CD4-positive, CD25-positive, alpha-beta regulatory T cell (primary cell): ENCODE measurements around the gene RAB13. TPM values are rescaled to one million over a fixed set of nuclear protein-coding genes. Genes with fewer than 3 reads are reported as not detected.

Experiments
- ATAC-seq, 2 donors: fragments of 150-1000 bp; cut with Tn5 transposase; one replicate each; pipeline ENCODE4 v1.10.0; 2021; ENCODE audit warnings: low read depth in 2 of 2, moderate number of reproducible peaks in 2 of 2, moderate library complexity in 1 of 2
- DNase-seq, 3 donors: peaks; one replicate each; pipeline versions ENCODE4 v3.0.0 to v3.0.0-alpha.2; 2012 to 2022; ENCODE audit warnings: mixed read lengths in 1 of 3
- H3K27ac ChIP-seq: one replicate; pipeline ENCODE4 v1.7.0; 2013; ENCODE audit warnings: mild to moderate bottlenecking, low read length; ENCODE audit not compliant: insufficient read depth, poor library complexity, severe bottlenecking
- H3K27me3 ChIP-seq: one replicate; pipeline ENCODE4 v1.7.0; 2013; ENCODE audit warnings: low read length; ENCODE audit not compliant: control insufficient read depth, insufficient read depth
- H3K36me3 ChIP-seq: one replicate; pipeline ENCODE4 v1.7.0; 2013; ENCODE audit warnings: mild to moderate bottlenecking, low read length, moderate library complexity; ENCODE audit not compliant: control insufficient read depth, insufficient read depth
- H3K4me1 ChIP-seq: 2 replicates; pipeline ENCODE4 v1.7.0; 2013; ENCODE audit warnings: mild to moderate bottlenecking, low read length; ENCODE audit not compliant: insufficient read depth, control insufficient read depth, poor library complexity, severe bottlenecking
- H3K4me3 ChIP-seq: one replicate; pipeline ENCODE4 v1.7.0; 2013; ENCODE audit warnings: low read depth, mild to moderate bottlenecking, low read length, moderate library complexity
- H3K9me3 ChIP-seq, 2 experiments: 1 replicate in 1 of 2; 2 replicates in 1 of 2; pipeline ENCODE4 v1.7.0; 2013; ENCODE audit warnings: low read length in 2 of 2, mild to moderate bottlenecking in 1 of 2, moderate library complexity in 1 of 2; ENCODE audit not compliant: control insufficient read depth in 2 of 2
- H3K27ac Mint-ChIP-seq, 3 donors: one replicate each; pipeline ENCODE4 v1.8.0; 2020 to 2022; ENCODE audit warnings: mild to moderate bottlenecking in 3 of 3, mixed read lengths in 3 of 3, moderate library complexity in 2 of 3
- H3K27me3 Mint-ChIP-seq: one replicate; pipeline ENCODE4 v1.8.0; 2022; ENCODE audit warnings: mild to moderate bottlenecking, mixed read lengths
- H3K36me3 Mint-ChIP-seq: one replicate; pipeline ENCODE4 v1.8.0; 2020; ENCODE audit warnings: mixed read lengths
- H3K4me1 Mint-ChIP-seq, 4 donors: one replicate each; pipeline ENCODE4 v1.8.0; 2020 to 2022; ENCODE audit warnings: mixed read lengths in 4 of 4, mild to moderate bottlenecking in 1 of 4
- H3K4me3 Mint-ChIP-seq, 4 donors: one replicate each; pipeline ENCODE4 v1.8.0; 2020 to 2022; ENCODE audit warnings: mild to moderate bottlenecking in 4 of 4, mixed read lengths in 4 of 4, moderate library complexity in 3 of 4
- H3K9me3 Mint-ChIP-seq, 7 donors: one replicate each; pipeline ENCODE4 v1.8.0; 2020 to 2022; ENCODE audit warnings: mixed read lengths in 7 of 7, mild to moderate bottlenecking in 3 of 7, moderate library complexity in 2 of 7
- polyA plus RNA-seq, 4 donors: library from polyadenylated mRNA; unstranded; fragments of 300-500 nt; fragmentation: Illumina TruSeq; gene quantifications; one replicate each; pipeline ENCODE4 v1.2.3, GENCODE V29; 2021
- total RNA-seq: library from RNA; stranded (reverse); gene quantifications from one replicate; pipeline ENCODE4 v1.2.3, GENCODE V29; 2022

Gene RAB13
- total and polyA plus RNA-seq, 5 donors from 2014 or later, result 0.57 TPM; not detected in 4

- DNase-seq, result no peak
- Mint-ChIP-seq H3K4me1 (peaks cover 15 to 75% (median 43%) of the 10 kb centered on the region in 4 donors), H3K36me3 (no peaks in the 10 kb centered on the region), H3K9me3 (no peaks in the 10 kb centered on the region), H3K27ac (peak overlapping the region in 2 of 3 donors; percentile 74 to 85), H3K27me3 (no peaks in the 10 kb centered on the region), H3K4me3 (peak overlapping the region in 3 of 4 donors; percentile 29 to 97 (median 39))
- Histone ChIP-seq H3K9me3 (no peaks in the 10 kb centered on the region), H3K4me3 (no peak overlapping the region), H3K4me1 (peaks cover 54% of the 10 kb centered on the region), H3K27me3 (no peaks in the 10 kb centered on the region), H3K27ac (no peak overlapping the region), H3K36me3 (peaks cover 5% of the 10 kb centered on the region)
- ATAC-seq, result no peak
Measured at GRCh38 chr1:153960206-153960605, 25.9 kb downstream of the RAB13 start.

- H3K9me3 ChIP-seq, result no peaks in the 10 kb centered on the region
- no peak overlapping the region for H3K27ac ChIP-seq
- ATAC-seq (no peak), DNase-seq (no peak)
- H3K4me1 ChIP-seq, result peaks cover 59% of the 10 kb centered on the region
- H3K9me3 Mint-ChIP-seq, result no peaks in the 10 kb centered on the region
- H3K36me3 Mint-ChIP-seq, result peaks cover 1% of the 10 kb centered on the region
- H3K27me3 Mint-ChIP-seq, result no peaks in the 10 kb centered on the region
- peak overlapping the region in 2 of 4 donors; percentile 36 to 97 for H3K4me3 Mint-ChIP-seq
- H3K36me3 ChIP-seq, result peaks cover 10% of the 10 kb centered on the region
- H3K27ac Mint-ChIP-seq, result peak overlapping the region; percentile 67 to 85 (median 74)
- no peaks in the 10 kb centered on the region for H3K27me3 ChIP-seq
- H3K4me3 ChIP-seq, result no peak overlapping the region
- H3K4me1 Mint-ChIP-seq, result peaks cover 15 to 80% (median 45%) of the 10 kb centered on the region in 4 donors
Measured at GRCh38 chr1:153959454-153959853, 26.7 kb downstream of the RAB13 start.

GRCh38 chr1:153958961-153959260 lies 27.2 kb downstream of the RAB13 start:
- Histone ChIP-seq H3K36me3 (peaks cover 16% of the 10 kb centered on the region), H3K9me3 (no peaks in the 10 kb centered on the region), H3K4me1 (peaks cover 54% of the 10 kb centered on the region), H3K27ac (peak overlapping the region; percentile 94), H3K27me3 (no peaks in the 10 kb centered on the region), H3K4me3 (peak overlapping the region; percentile 69)
- no peak for DNase-seq
- Mint-ChIP-seq H3K9me3 (no peaks in the 10 kb centered on the region), H3K36me3 (peaks cover 6% of the 10 kb centered on the region), H3K27ac (peak overlapping the region; percentile 97 to 99 (median 98)), H3K4me1 (peaks cover 11 to 80% (median 49%) of the 10 kb centered on the region in 4 donors), H3K27me3 (no peaks in the 10 kb centered on the region), H3K4me3 (peak overlapping the region; percentile 97 to 99 (median 98))
- no peak for ATAC-seq

DNA sequence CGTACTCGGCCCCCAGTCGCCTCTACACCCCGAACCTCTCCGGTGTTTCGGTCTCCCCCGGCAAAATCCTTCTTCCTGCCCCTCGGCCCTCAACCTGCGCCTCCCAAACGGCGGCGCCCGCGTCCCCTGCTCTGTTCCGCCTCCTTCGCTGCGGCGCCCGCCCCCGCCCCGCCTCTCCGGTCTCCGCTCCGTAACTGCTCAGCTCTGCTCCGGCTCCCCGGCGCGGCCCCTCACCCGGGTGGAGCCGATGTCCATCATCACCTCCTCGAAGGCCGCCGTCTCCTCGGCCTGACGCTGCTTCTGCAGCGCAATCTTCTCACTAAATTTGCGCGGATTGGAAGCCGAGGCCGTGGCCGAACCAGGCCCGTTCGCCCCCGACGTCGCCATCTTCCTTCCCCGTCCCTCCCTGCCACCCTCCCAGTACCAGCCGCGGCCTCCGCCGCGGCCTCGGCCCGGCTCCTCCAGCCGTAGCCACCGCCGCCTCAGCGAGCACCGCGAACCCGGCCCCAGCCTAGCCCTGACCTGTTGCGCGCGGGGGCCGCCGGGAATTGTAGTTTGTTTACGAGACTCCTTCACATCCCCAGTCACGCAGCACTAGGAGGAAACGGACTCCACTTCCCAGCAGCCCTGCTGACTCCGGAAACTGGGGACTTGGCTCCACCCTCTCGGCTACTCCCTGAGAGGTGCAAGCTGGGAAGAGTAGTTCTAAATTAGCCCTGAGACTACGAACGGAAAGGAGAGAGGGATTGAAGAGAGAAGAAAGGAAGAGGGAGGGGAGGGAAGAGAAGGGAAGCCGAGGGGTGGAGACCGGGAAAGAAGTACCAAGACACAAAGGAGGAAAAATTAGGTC lies 27.8 kb downstream of the RAB13 start, which contains the start of gene CRTC2:
Gene CRTC2 (minus strand): TSS at position 502 of the 850 bp plus-strand sequence. CDS start 115 bp downstream, at position 387.
- peaks cover 5 to 80% (median 46%) of the 10 kb centered on the region in 4 donors for H3K4me1 Mint-ChIP-seq
- H3K27ac Mint-ChIP-seq, result peak within 1 kb of the TSS; percentile 97 to 99 (median 98)
- peak; percentile 97 to 98 (median 98) for DNase-seq
- peak within 1 kb of the TSS; percentile 94 for H3K27ac ChIP-seq
- H3K9me3 ChIP-seq, result no peaks in the 10 kb centered on the region
- no peaks in the 10 kb centered on the region for H3K27me3 ChIP-seq
- H3K4me1 ChIP-seq, result peaks cover 50% of the 10 kb centered on the region
- H3K4me3 Mint-ChIP-seq, result peak within 1 kb of the TSS; percentile 97 to 99 (median 98)
- no peaks in the 10 kb centered on the region for H3K9me3 Mint-ChIP-seq
- peaks cover 8% of the 10 kb centered on the region for H3K36me3 Mint-ChIP-seq
- peak within 1 kb of the TSS; percentile 97 for H3K4me3 ChIP-seq
- peak; percentile 91 to 94 for ATAC-seq
- H3K27me3 Mint-ChIP-seq, result no peaks in the 10 kb centered on the region
- H3K36me3 ChIP-seq, result peaks cover 22% of the 10 kb centered on the region

- H3K36me3 ChIP-seq, result peaks cover 26% of the 10 kb centered on the region
Measured at GRCh38 chr1:153957744-153958110, 28.4 kb downstream of the RAB13 start.

GRCh38 chr1:153956997-153957715 lies 29.0 kb downstream of the RAB13 start:
- peaks cover 32% of the 10 kb centered on the region for H3K36me3 ChIP-seq
- peak overlapping the region; percentile 97 for H3K4me3 ChIP-seq
- H3K4me1 Mint-ChIP-seq, result peaks cover 4 to 74% (median 44%) of the 10 kb centered on the region in 4 donors
- peak overlapping the region; percentile 97 to 99 (median 98) for H3K27ac Mint-ChIP-seq
- no peak for DNase-seq
- no peaks in the 10 kb centered on the region for H3K9me3 ChIP-seq
- peaks cover 11% of the 10 kb centered on the region for H3K36me3 Mint-ChIP-seq
- H3K4me3 Mint-ChIP-seq, result peak overlapping the region; percentile 97 to 99 (median 98)
- ATAC-seq, result no peak
- no peaks in the 10 kb centered on the region for H3K9me3 Mint-ChIP-seq
- H3K4me1 ChIP-seq, result peaks cover 39% of the 10 kb centered on the region
- no peaks in the 10 kb centered on the region for H3K27me3 Mint-ChIP-seq
- H3K27me3 ChIP-seq, result no peaks in the 10 kb centered on the region
- peak overlapping the region; percentile 94 for H3K27ac ChIP-seq

More at GRCh38 chr1:153957744-153958110, 28.4 kb downstream of the RAB13 start:
- peak overlapping the region; percentile 97 for H3K4me3 ChIP-seq
- Mint-ChIP-seq H3K36me3 (peaks cover 8% of the 10 kb centered on the region), H3K9me3 (no peaks in the 10 kb centered on the region), H3K27ac (peak overlapping the region; percentile 97 to 99 (median 98)), H3K27me3 (no peaks in the 10 kb centered on the region), H3K4me1 (peaks cover 4 to 78% (median 46%) of the 10 kb centered on the region in 4 donors), H3K4me3 (peak overlapping the region; percentile 97 to 99 (median 98))
- peak; percentile 1 for ATAC-seq
- H3K27ac ChIP-seq, result peak overlapping the region; percentile 94
- no peaks in the 10 kb centered on the region for H3K27me3 ChIP-seq
- DNase-seq, result peak; percentile 29 to 78 (median 57)
- no peaks in the 10 kb centered on the region for H3K9me3 ChIP-seq
- peaks cover 44% of the 10 kb centered on the region for H3K4me1 ChIP-seq

- Mint-ChIP-seq H3K4me1 (peaks cover 4 to 73% (median 40%) of the 10 kb centered on the region in 4 donors), H3K27ac (peak overlapping the region in 1 of 3 donors; percentile 89), H3K9me3 (no peaks in the 10 kb centered on the region), H3K4me3 (peak overlapping the region in 1 of 4 donors; percentile 78), H3K36me3 (peaks cover 25% of the 10 kb centered on the region), H3K27me3 (no peaks in the 10 kb centered on the region)
- Histone ChIP-seq H3K4me3 (no peak overlapping the region), H3K36me3 (peaks cover 51% of the 10 kb centered on the region), H3K27ac (no peak overlapping the region), H3K27me3 (no peaks in the 10 kb centered on the region), H3K4me1 (peaks cover 37% of the 10 kb centered on the region), H3K9me3 (no peaks in the 10 kb centered on the region)
- DNase-seq, result no peak
- no peak for ATAC-seq
Measured at GRCh38 chr1:153954826-153955225, 31.3 kb downstream of the RAB13 start.
